SH-SY5Y (cell line): ENCODE data around the gene THAP7.

Experiments used
- GATA2 ChIP-seq: IDR thresholded peaks from 2 replicates; pipeline ENCODE4 v1.6.1; 2011; ENCODE audit warnings: mild to moderate bottlenecking, low read depth, low read length
- GATA3 ChIP-seq: IDR thresholded peaks from 2 replicates; pipeline ENCODE4 v1.6.1; 2011; ENCODE audit warnings: low read depth, mild to moderate bottlenecking, low read length, moderate library complexity

DNA sequence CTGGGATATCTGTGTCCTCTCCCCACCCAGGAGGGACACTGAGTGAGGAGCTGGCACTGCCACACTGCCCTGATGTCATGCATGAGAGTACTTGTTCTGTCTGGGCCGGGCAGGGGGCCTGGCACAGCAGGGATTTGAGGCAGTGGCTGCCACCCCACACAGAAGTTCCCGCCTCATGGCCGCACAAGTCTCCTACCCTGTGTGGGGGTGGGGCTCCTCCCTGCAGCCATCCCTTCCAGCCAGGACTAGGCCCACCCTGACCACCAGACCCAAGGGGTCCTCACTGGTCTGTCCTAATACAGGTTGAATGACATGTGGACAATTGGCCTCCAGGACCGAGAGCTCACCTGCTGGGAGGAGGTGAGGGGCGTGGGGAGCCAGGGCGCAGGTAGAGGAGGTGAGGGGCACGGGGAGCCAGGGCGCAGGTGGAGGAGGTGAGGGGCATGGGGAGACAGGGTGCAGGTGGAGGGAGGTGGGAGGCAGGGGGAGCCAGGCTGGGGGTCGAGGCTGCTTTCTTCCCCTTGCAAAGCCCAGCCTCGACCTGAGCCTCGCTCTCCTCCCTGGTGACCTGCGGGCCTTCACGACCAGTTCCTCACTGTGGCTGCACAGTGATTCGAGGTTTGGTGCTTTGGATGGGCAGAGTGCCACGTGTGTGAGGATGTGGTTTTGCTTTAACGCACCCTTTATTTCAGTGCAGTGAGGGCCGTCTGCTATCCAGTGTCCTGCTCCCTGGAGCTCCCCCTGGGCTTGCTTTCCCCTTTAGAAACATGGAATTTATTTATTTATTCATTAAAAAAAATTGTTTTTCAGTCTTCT is 12.4 kb downstream of the THAP7 start:
- TF ChIP-seq GATA2 (no peak), GATA3 (no peak)
